ENCODE data around the gene TMEM131. TPM values are rescaled to one million over a fixed set of nuclear protein-coding genes. Genes with fewer than 3 reads are reported as not detected.
A peak's percentile ranks its signal among the peaks of the same experiment; 100 is the strongest.

The TMEM131 gene
- total RNA-seq, 2 experiments from 2014 or later, result 23.1 to 23.7 TPM

DNA sequence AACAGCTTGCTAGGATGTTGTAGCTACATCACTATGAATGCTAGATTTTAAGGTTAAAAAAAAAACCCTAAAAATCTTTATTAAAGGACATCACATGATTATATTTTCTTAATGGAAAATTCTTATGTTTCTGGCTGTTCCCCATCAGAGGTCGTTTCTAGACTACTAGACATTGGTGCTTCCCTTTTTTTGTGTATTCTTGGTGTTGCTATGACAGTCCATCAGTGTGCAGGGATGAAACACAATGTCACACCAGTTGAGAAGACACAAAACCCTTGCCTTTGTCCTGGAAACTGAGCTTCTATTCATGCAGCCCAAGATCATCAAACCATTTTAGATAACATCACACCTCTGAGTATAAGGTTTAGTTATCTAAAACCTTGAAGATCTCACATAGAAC, 19.9 kb upstream of the TMEM131 start:
- no peak overlapping the region for H3K4me3 Mint-ChIP-seq
- peaks cover 1% of the 10 kb centered on the region for H3K36me3 Mint-ChIP-seq
- peaks cover 27% of the 10 kb centered on the region for H3K4me1 Mint-ChIP-seq (ENCODE audit: low read depth)
- POLR2A ChIA-PET, result no interaction called here
- CTCF ChIA-PET, result no interaction called here
- H3K9me3 Mint-ChIP-seq, result no peaks in the 10 kb centered on the region
- H3K27me3 Mint-ChIP-seq, result peaks cover 6% of the 10 kb centered on the region
- no peak overlapping the region for H3K27ac Mint-ChIP-seq
- intact Hi-C loops (cut with micrococcal nuclease), result no loop called here
- DNase-seq, result no peak

DNA sequence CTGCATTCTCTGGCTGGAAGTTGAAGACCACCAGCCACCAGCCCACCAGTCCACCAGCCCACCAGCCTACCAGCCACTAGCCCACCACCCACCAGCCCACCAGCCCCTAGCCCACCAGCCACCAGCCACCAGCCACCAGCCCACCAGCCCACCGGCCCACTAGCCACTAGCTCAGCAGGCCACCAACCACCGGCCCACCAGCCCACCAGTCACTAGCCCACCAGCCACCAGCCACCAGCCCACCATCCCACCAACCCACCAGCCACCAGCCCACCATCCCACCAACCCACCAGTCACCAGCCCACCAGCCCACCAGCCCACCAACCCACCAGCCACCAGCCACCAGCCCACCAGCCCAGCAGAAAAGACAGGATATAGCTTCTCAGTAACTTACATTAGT, 18.6 kb upstream of the TMEM131 start:
- intact Hi-C loops (cut with micrococcal nuclease), result loop anchor here (5.0 kb wide), 2 partner anchors 162 to 423 kb away; no protein-coding TSS in a partner anchor
- ChIA-PET CTCF (interaction anchor here (1.3 kb wide), 1 partner anchor 254 kb away, joined by 3 read pairs; no protein-coding TSS in a partner anchor), POLR2A (interaction anchor here (1.1 kb wide), 1 partner anchor 52 kb away, joined by 4 read pairs; no protein-coding TSS in a partner anchor)
- H3K9me3 Mint-ChIP-seq, result no peaks in the 10 kb centered on the region
- peaks cover 35% of the 10 kb centered on the region for H3K4me1 Mint-ChIP-seq (ENCODE audit: low read depth)
- DNase-seq, result no peak
- peaks cover 5% of the 10 kb centered on the region for H3K27me3 Mint-ChIP-seq
- H3K27ac Mint-ChIP-seq, result no peak overlapping the region
- H3K36me3 Mint-ChIP-seq, result peaks cover 1% of the 10 kb centered on the region
- no peak overlapping the region for H3K4me3 Mint-ChIP-seq

- ChIA-PET CTCF (interaction anchor here (1.3 kb wide), 1 partner anchor 255 kb away, joined by 3 read pairs; no protein-coding TSS in a partner anchor), POLR2A (interaction anchor here (0.6 to 1.1 kb wide), 4 partner anchors 51 to 300 kb away, joined by 3 to 6 read pairs (median 4); partner anchors contain the start of gene ZAP70)
- intact Hi-C loops (cut with micrococcal nuclease), result loop anchor here (2.0 to 5.0 kb wide), 3 partner anchors 121 to 424 kb away; no protein-coding TSS in a partner anchor
- Mint-ChIP-seq H3K4me1 (ENCODE audit: low read depth) (peaks cover 35% of the 10 kb centered on the region), H3K27ac (peak overlapping the region; percentile 85), H3K4me3 (peak overlapping the region; percentile 44), H3K27me3 (peaks cover 5% of the 10 kb centered on the region), H3K36me3 (peaks cover 1% of the 10 kb centered on the region), H3K9me3 (no peaks in the 10 kb centered on the region)
- peak; percentile 67 for DNase-seq
These were observed 17.8 kb upstream of the TMEM131 start for GRCh38 chr2:98013407-98014042.

DNA sequence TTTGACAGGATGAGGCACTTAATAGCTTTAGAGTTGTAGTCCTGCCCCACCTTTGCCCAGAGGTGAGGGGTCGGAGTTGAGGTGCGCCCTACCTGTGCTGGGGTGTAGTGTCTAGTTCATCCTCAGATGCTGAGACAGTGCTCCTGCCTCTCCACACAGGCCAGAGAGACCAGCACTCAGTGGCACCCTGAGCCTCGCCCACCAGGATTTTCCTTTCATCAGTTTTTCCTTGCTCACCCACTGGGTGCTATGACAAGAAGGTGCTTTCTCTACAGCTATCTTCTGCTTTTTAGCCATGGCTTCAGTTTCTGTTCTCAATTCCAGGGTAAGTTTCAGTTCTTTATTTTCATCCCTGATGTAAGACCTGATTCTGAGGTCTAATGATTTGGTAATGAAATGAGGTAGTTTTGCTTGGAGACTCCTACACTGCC, 16.8 kb upstream of the TMEM131 start:
- peak; percentile 83 for DNase-seq
- H3K36me3 Mint-ChIP-seq, result peaks cover 1% of the 10 kb centered on the region
- peaks cover 5% of the 10 kb centered on the region for H3K27me3 Mint-ChIP-seq
- H3K4me3 Mint-ChIP-seq, result no peak overlapping the region
- intact Hi-C loops (cut with micrococcal nuclease), result loop anchor here (1.0 to 5.0 kb wide), 5 partner anchors 50 to 425 kb away; no protein-coding TSS in a partner anchor
- H3K9me3 Mint-ChIP-seq, result no peaks in the 10 kb centered on the region
- ChIA-PET POLR2A (interaction anchor here (0.7 to 1.0 kb wide), 2 partner anchors 50 to 299 kb away, joined by 3 read pairs; partner anchors contain the start of gene ZAP70), CTCF (interaction anchor here (0.8 kb wide), 1 partner anchor 18 kb away, joined by 3 read pairs; no protein-coding TSS in a partner anchor)
- H3K4me1 Mint-ChIP-seq (ENCODE audit: low read depth), result peaks cover 35% of the 10 kb centered on the region
- H3K27ac Mint-ChIP-seq, result peak overlapping the region; percentile 63

DNA sequence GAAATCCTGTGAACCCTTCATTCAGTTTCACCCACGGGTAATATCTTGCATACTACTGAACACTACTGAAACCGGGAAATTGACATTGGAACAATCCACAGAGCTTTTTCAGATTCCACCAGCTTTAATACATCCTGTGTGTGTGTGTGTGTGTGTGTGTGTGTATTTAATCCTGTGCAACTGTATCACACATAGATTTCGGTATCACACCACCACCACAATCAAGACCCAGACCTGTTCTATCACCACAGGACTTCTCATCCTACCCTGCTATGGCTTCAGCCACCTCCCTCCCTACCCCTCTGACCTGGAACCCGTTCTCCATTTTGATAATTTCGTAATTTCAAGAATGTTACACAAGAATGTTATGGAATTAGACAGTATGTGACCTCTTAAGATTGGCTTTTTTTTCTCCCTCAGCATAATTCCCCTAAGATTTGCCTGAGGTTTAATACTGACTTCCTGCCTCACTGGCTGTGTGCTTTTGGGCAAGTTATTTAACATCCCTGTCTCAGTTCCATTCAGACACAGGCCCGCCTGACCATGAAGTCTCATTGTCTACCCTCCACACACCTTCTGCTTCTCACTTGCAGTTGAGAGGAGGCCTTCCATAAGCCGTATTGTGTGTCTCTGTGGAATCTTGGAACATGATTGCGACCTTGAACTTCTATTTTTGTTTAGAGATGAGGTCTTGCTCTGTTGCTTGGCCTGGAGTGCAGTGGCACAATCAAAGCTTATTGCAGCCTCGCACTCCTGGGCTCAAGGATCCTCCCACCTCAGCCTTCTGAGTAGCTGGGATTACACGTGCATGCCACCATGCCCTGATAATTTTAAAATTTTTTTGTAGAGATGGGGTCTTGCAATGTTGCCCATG, 14.4 kb upstream of the TMEM131 start:
- intact Hi-C loops (cut with micrococcal nuclease), result loop anchor here (5.0 kb wide), 2 partner anchors 158 to 427 kb away; no protein-coding TSS in a partner anchor
- no peak overlapping the region for H3K27ac Mint-ChIP-seq
- CTCF ChIA-PET, result no interaction called here
- peaks cover 1% of the 10 kb centered on the region for H3K36me3 Mint-ChIP-seq
- H3K4me1 Mint-ChIP-seq (ENCODE audit: low read depth), result peaks cover 33% of the 10 kb centered on the region
- no peak overlapping the region for H3K4me3 Mint-ChIP-seq
- peaks cover 1% of the 10 kb centered on the region for H3K27me3 Mint-ChIP-seq
- no peaks in the 10 kb centered on the region for H3K9me3 Mint-ChIP-seq
- POLR2A ChIA-PET, result no interaction called here
- DNase-seq, result no peak

GRCh38 chr2:98008415-98008814, 12.7 kb upstream of the TMEM131 start:
- CTCF ChIA-PET, result no interaction called here
- H3K9me3 Mint-ChIP-seq, result no peaks in the 10 kb centered on the region

DNA sequence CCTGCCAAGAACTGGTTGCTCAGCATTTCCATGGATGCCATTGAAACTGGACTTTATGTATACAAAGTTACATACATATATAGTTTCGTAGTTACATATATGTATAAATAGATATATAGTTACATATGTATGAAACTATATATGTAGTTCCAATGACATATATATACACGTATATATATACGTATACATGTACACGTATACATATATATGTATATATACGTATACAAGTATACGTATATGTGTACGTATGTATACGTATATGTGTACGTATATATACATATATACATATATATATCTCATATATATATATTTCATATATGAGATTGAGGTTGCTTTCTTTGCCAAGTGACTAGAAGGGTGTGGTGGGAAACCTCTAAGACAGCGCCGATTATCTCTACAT, 10.6 kb upstream of the TMEM131 start:
- no peaks in the 10 kb centered on the region for H3K9me3 Mint-ChIP-seq
- POLR2A ChIA-PET, result no interaction called here
- no peaks in the 10 kb centered on the region for H3K36me3 Mint-ChIP-seq
- intact Hi-C loops (cut with micrococcal nuclease), result no loop called here
- peaks cover 8% of the 10 kb centered on the region for H3K4me1 Mint-ChIP-seq (ENCODE audit: low read depth)
- no peak overlapping the region for H3K27ac Mint-ChIP-seq
- CTCF ChIA-PET, result no interaction called here
- DNase-seq, result no peak
- no peaks in the 10 kb centered on the region for H3K27me3 Mint-ChIP-seq
- no peak overlapping the region for H3K4me3 Mint-ChIP-seq

More at GRCh38 chr2:98008415-98008814, 12.7 kb upstream of the TMEM131 start:
- DNase-seq, result no peak
- Mint-ChIP-seq H3K27ac (no peak overlapping the region), H3K36me3 (peaks cover 1% of the 10 kb centered on the region), H3K27me3 (peaks cover 1% of the 10 kb centered on the region), H3K4me1 (ENCODE audit: low read depth) (peaks cover 20% of the 10 kb centered on the region), H3K4me3 (no peak overlapping the region)
- intact Hi-C loops (cut with micrococcal nuclease), result no loop called here
- POLR2A ChIA-PET, result no interaction called here

GRCh38 chr2:98004613-98005012, 8.9 kb upstream of the TMEM131 start:
- H3K27ac Mint-ChIP-seq, result no peak overlapping the region
- CTCF ChIA-PET, result no interaction called here
- H3K4me3 Mint-ChIP-seq, result no peak overlapping the region
- DNase-seq, result no peak
- H3K27me3 Mint-ChIP-seq, result no peaks in the 10 kb centered on the region
- H3K36me3 Mint-ChIP-seq, result no peaks in the 10 kb centered on the region
- peaks cover under 1% of the 10 kb centered on the region for H3K4me1 Mint-ChIP-seq (ENCODE audit: low read depth)
- intact Hi-C loops (cut with micrococcal nuclease), result no loop called here
- H3K9me3 Mint-ChIP-seq, result no peaks in the 10 kb centered on the region
- POLR2A ChIA-PET, result no interaction called here

- ChIA-PET POLR2A (no interaction called here), CTCF (no interaction called here)
- H3K27me3 Mint-ChIP-seq, result no peaks in the 10 kb centered on the region
- no peaks in the 10 kb centered on the region for H3K36me3 Mint-ChIP-seq
- no peaks in the 10 kb centered on the region for H3K9me3 Mint-ChIP-seq
- no peak overlapping the region for H3K4me3 Mint-ChIP-seq
- DNase-seq, result no peak
- intact Hi-C loops (cut with micrococcal nuclease), result no loop called here
- H3K4me1 Mint-ChIP-seq (ENCODE audit: low read depth), result no peaks in the 10 kb centered on the region
- no peak overlapping the region for H3K27ac Mint-ChIP-seq
These were observed 8.3 kb upstream of the TMEM131 start for GRCh38 chr2:98004047-98004446.

DNA sequence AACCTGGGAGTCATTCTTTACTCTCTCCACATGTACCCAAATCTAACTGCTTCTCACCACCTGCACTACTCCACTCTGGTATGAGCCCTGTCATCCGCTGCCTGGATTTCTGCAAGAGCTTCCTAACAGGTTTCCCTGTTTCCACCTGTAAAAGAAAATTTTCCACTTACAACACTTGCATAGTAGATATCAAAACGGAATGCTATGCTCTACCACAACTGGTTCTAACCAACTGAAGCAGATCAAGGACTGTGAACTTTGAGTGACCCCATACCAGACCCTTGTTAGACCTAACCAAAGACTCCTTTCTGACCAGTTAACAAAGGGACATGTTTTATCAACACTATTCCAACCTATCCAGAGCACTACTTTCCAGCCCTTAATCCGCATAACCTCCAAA, 3.8 kb upstream of the TMEM131 start:
- no peaks in the 10 kb centered on the region for H3K36me3 Mint-ChIP-seq
- no peak overlapping the region for H3K27ac Mint-ChIP-seq
- H3K4me1 Mint-ChIP-seq (ENCODE audit: low read depth), result peaks cover 3% of the 10 kb centered on the region
- no peaks in the 10 kb centered on the region for H3K9me3 Mint-ChIP-seq
- H3K4me3 Mint-ChIP-seq, result no peak overlapping the region
- H3K27me3 Mint-ChIP-seq, result no peaks in the 10 kb centered on the region
- ChIA-PET POLR2A (no interaction called here), CTCF (no interaction called here)
- intact Hi-C loops (cut with micrococcal nuclease), result loop anchor here (10.0 kb wide), 2 partner anchors 85 to 285 kb away; partner anchors contain the start of genes VWA3B and ZAP70
- DNase-seq, result no peak

GRCh38 chr2:97998431-97999005, 2.8 kb upstream of the TMEM131 start:
- Mint-ChIP-seq H3K4me3 (no peak overlapping the region), H3K4me1 (ENCODE audit: low read depth) (peaks cover 10% of the 10 kb centered on the region), H3K27ac (no peak overlapping the region), H3K27me3 (no peaks in the 10 kb centered on the region), H3K9me3 (no peaks in the 10 kb centered on the region), H3K36me3 (no peaks in the 10 kb centered on the region)
- intact Hi-C loops (cut with micrococcal nuclease), result loop anchor here (10.0 kb wide), 2 partner anchors 86 to 284 kb away; partner anchors contain the start of genes VWA3B and ZAP70
- CTCF ChIA-PET, result no interaction called here
- no peak for DNase-seq
- POLR2A ChIA-PET, result no interaction called here

Data from activated CD4-positive, alpha-beta memory T cell treated with anti-CD3 and anti-CD28 coated beads for 36 hours (primary cell).